ENCODE results near the gene CARD11.

DNA sequence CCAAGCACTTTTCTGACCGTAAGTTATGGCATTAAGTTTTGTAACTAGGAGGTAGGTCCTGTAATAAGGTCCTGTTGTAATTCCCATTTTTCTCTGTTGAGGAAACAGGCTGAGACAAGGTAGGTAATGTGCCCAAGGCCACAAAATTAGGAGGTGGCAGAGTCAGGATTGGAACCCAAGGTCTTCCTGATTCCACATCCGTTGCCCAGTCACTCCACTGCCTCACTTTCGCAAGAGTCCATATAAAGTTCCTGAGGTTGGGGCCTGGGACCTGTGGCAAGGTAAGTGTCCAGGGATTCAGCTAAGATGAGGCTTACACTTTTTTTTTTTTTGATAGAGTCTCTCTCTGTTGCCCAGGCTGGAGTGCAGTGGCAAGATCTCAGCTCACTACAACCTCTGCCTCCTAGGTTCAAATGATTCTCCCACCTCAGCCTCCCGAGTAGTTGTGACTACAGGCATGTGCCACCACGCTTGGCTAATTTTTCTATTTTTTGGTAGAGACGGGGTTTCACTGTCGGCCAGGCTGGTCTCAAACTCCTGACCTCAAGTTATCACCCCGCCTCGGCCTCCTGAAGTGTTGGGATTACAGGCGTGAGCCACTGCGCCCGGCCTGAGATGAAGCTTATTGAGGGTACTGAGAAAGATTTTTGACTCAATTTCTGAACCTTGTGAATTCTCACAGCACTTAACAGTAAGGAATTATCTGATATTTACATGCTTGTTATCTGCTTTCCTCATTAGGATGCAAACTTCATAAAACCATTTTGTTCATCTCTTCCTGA is 179.3 kb downstream of the CARD11 start:
- TF ChIP-seq, protein P1, sequence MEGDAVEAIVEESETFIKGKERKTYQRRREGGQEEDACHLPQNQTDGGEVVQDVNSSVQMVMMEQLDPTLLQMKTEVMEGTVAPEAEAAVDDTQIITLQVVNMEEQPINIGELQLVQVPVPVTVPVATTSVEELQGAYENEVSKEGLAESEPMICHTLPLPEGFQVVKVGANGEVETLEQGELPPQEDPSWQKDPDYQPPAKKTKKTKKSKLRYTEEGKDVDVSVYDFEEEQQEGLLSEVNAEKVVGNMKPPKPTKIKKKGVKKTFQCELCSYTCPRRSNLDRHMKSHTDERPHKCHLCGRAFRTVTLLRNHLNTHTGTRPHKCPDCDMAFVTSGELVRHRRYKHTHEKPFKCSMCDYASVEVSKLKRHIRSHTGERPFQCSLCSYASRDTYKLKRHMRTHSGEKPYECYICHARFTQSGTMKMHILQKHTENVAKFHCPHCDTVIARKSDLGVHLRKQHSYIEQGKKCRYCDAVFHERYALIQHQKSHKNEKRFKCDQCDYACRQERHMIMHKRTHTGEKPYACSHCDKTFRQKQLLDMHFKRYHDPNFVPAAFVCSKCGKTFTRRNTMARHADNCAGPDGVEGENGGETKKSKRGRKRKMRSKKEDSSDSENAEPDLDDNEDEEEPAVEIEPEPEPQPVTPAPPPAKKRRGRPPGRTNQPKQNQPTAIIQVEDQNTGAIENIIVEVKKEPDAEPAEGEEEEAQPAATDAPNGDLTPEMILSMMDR (IDR thresholded peaks at IDR 0.05): no peak
- TF ChIP-seq POLR2A (IDR thresholded peaks at IDR 0.05) (no peak), EP300 (IDR thresholded peaks at IDR 0.05) (no peak)

Data from ovary (tissue), 3 donors.